MM.1S (cell line): Measurements from ENCODE around the gene PFDN4.
A peak's percentile ranks its signal among the peaks of the same experiment; 100 is the strongest.

Experiments used
- DNase-seq: peaks from one replicate; pipeline ENCODE4 v3.0.0-alpha.2; 2015
- H2AFZ ChIP-seq: fragments of 300-600 bp; sonication (generic); 2 replicates; pipeline ENCODE4 v1.6.0; 2016; ENCODE audit warnings: antibody characterized with exemption, low read length
- H3F3A ChIP-seq: fragments of 300-600 bp; sonication (generic); 2 replicates; pipeline ENCODE4 v1.6.1; 2016; ENCODE audit warnings: mild to moderate bottlenecking, antibody characterized with exemption, low read length, moderate library complexity, mixed read lengths; ENCODE audit not compliant: insufficient read depth
- H3K27ac ChIP-seq: fragments of 300-600 bp; sonication (generic); 2 replicates; pipeline ENCODE4 v1.5.1; 2016; ENCODE audit warnings: mild to moderate bottlenecking, low read length
- H3K27me3 ChIP-seq: fragments of 300-600 bp; sonication (generic); replicated peaks from 2 replicates; pipeline ENCODE4 v1.6.0; 2016; ENCODE audit warnings: low read length; ENCODE audit not compliant: insufficient read depth
- H3K36me3 ChIP-seq: fragments of 300-600 bp; sonication (generic); replicated peaks from 2 replicates; pipeline ENCODE4 v1.6.1; 2016; ENCODE audit warnings: mild to moderate bottlenecking, low read length, mixed read lengths; ENCODE audit not compliant: insufficient read depth
- H3K4me1 ChIP-seq: fragments of 300-600 bp; sonication (generic); 2 replicates; pipeline ENCODE4 v1.6.1; 2016; ENCODE audit warnings: low read length, mixed read lengths
- H3K4me2 ChIP-seq: fragments of 300-600 bp; sonication (generic); 2 replicates; pipeline ENCODE4 v1.6.0; 2016; ENCODE audit warnings: low read depth, low read length
- H3K4me3 ChIP-seq: fragments of 300-600 bp; sonication (generic); 2 replicates; pipeline ENCODE4 v1.5.1; 2016; ENCODE audit warnings: low read length, mixed read lengths
- H3K79me2 ChIP-seq: fragments of 300-600 bp; sonication (generic); 2 replicates; pipeline ENCODE4 v1.6.1; 2016; ENCODE audit warnings: mixed run types, low read length, mixed read lengths
- H3K9ac ChIP-seq: fragments of 300-600 bp; sonication (generic); 2 replicates; pipeline ENCODE4 v1.6.1; 2016; ENCODE audit warnings: low read length, mixed read lengths
- H3K9me2 ChIP-seq: fragments of 300-600 bp; sonication (generic); replicated peaks from 2 replicates; pipeline ENCODE4 v1.6.1; 2016; ENCODE audit warnings: mild to moderate bottlenecking, low read length, mixed read lengths; ENCODE audit not compliant: insufficient read depth
- H3K9me3 ChIP-seq: fragments of 300-600 bp; sonication (generic); replicated peaks from 2 replicates; pipeline ENCODE4 v1.6.1; 2016; ENCODE audit warnings: mild to moderate bottlenecking, low read length, mixed read lengths; ENCODE audit not compliant: insufficient read depth
- H4K20me1 ChIP-seq: fragments of 300-600 bp; sonication (generic); 2 replicates; pipeline ENCODE4 v1.6.1; 2016; ENCODE audit warnings: mild to moderate bottlenecking, low read length, moderate library complexity, mixed read lengths; ENCODE audit not compliant: insufficient read depth
- CTCF ChIP-seq: fragments of 300-600 bp; sonication (generic); IDR thresholded peaks from 2 replicates; pipeline ENCODE4 v1.5.1; 2016; ENCODE audit warnings: antibody characterized with exemption, low read length, mixed read lengths
- EZH2 ChIP-seq: fragments of 300-600 bp; sonication (generic); optimal IDR thresholded peaks from 2 replicates; pipeline ENCODE3; 2017; ENCODE audit warnings: low read depth, mild to moderate bottlenecking, antibody characterized with exemption, low read length, mixed read lengths
- EZH2phosphoT487 ChIP-seq: fragments of 300-600 bp; sonication (generic); IDR thresholded peaks from 2 replicates; pipeline ENCODE4 v1.6.1; 2018; ENCODE audit warnings: antibody characterized with exemption, low read length

PFDN4 gene

DNA sequence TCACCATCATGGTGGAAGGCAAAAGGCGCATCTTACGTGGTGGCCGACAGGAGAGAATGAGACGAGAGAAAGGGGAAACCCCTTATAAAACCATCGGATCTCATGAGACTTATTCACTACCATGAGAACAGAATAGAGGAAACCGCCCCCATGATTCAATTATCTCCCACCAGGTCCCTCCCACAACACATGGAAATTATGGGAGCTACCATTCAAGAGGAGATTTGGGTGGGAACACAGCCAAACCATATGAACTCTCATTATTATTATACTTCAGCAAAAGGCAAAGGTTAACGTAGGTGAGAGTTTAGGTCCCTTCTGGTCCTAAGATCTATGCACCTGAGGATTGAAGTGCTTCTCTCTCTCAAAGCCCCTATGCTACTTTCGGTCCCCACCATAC lies 2.4 kb upstream of the PFDN4 start:
- Histone ChIP-seq H3K36me3 (no peaks in the 10 kb centered on the region), H3K9me3 (no peaks in the 10 kb centered on the region), H3K4me3 (no peak overlapping the region), H2AFZ (no peak overlapping the region), H3K27me3 (no peaks in the 10 kb centered on the region), H3K4me2 (no peak overlapping the region), H3K79me2 (peaks cover 26% of the 10 kb centered on the region), H3K27ac (no peak overlapping the region), H3K9ac (no peak overlapping the region), H3F3A (no peaks in the 10 kb centered on the region), H3K9me2 (no peaks in the 10 kb centered on the region), H4K20me1 (no peaks in the 10 kb centered on the region), H3K4me1 (peaks cover 11% of the 10 kb centered on the region)
- no peak for DNase-seq
- TF ChIP-seq EZH2 (no peak), CTCF (no peak), EZH2phosphoT487 (no peak)

DNA sequence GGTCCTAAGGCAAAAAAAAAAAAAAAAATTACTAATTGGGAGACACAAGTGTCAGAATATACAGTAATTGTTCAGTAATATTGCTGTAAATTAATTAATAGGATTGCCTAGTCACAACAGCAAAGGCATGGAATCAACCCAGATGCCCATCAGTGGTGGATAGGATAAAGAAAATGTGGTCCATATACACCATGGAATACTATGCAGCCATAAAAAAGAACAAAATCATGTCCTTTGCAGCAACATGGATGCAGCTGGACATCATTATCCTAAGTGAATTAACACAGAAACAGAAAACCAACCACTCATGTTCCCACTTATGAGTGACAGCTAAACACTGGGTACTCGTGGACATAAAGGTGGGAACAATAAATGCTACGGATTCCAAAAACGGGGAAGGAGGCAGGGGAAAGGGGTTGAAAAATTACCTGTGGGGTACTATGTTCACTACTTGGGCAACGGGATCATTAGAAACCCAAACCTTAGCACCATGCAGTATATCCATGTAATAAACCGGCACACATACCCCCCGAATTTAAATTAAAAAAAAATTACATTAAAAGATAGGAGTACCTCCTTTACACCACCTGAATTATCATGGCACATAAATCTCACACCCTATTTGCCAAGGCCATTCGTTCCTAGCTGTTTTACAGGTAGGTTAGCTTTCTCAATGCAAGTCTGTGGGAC lies 689 bp upstream of the PFDN4 start:
- Histone ChIP-seq H2AFZ (peak overlapping the region; percentile 95), H3F3A (no peaks in the 10 kb centered on the region), H3K4me1 (peaks cover 12% of the 10 kb centered on the region), H3K27me3 (no peaks in the 10 kb centered on the region), H3K27ac (no peak overlapping the region), H3K36me3 (no peaks in the 10 kb centered on the region), H3K4me2 (peak overlapping the region; percentile 78), H3K79me2 (peaks cover 43% of the 10 kb centered on the region), H3K9ac (peak overlapping the region; percentile 98; the same call in 1 of the 2 replicates), H3K9me2 (no peaks in the 10 kb centered on the region), H4K20me1 (no peaks in the 10 kb centered on the region), H3K4me3 (peak overlapping the region; percentile 86), H3K9me3 (no peaks in the 10 kb centered on the region)
- no peak for DNase-seq
- TF ChIP-seq CTCF, result no peak
- no peak for TF ChIP-seq EZH2
- no peak for TF ChIP-seq EZH2phosphoT487

- peak; percentile 27 for DNase-seq
- no peaks in the 10 kb centered on the region for H3F3A ChIP-seq
- TF ChIP-seq EZH2phosphoT487, result no peak
- no peak for TF ChIP-seq CTCF
- no peak for TF ChIP-seq EZH2
- peak overlapping the region; percentile 79; the same call in 1 of the 2 replicates for H3K27ac ChIP-seq
- H3K79me2 ChIP-seq, result peaks cover 57% of the 10 kb centered on the region
- H3K4me1 ChIP-seq, result peaks cover 21% of the 10 kb centered on the region
- H3K36me3 ChIP-seq, result no peaks in the 10 kb centered on the region
- peak overlapping the region; percentile 78 for H3K4me2 ChIP-seq
- peak overlapping the region; percentile 86 for H3K4me3 ChIP-seq
- peak overlapping the region; percentile 98 for H3K9ac ChIP-seq
- no peaks in the 10 kb centered on the region for H4K20me1 ChIP-seq
- peak overlapping the region; percentile 95 for H2AFZ ChIP-seq
- no peaks in the 10 kb centered on the region for H3K27me3 ChIP-seq
- H3K9me3 ChIP-seq, result no peaks in the 10 kb centered on the region
- no peaks in the 10 kb centered on the region for H3K9me2 ChIP-seq
Observed at GRCh38 chr20:54208548-54209176, 775 bp downstream of the PFDN4 start.
